Esophagus (tissue), 2 donors: ENCODE results near the gene VDR. TPM values are rescaled to one million over a fixed set of nuclear protein-coding genes. Genes with fewer than 3 reads are reported as not detected.

ENCODE experiments used
- H3K27ac ChIP-seq, 2 donors: one replicate each; pipeline ENCODE4 v1.5.1; 2013; ENCODE audit warnings: low read depth in 2 of 2, mild to moderate bottlenecking in 2 of 2, inconsistent platforms in 1 of 2, low read length in 1 of 2, moderate library complexity in 1 of 2
- H3K27me3 ChIP-seq, 2 donors: one replicate each; pipeline ENCODE4 v1.6.1; 2013; ENCODE audit warnings: low read length in 2 of 2, control low read depth in 1 of 2, mild to moderate bottlenecking in 1 of 2; ENCODE audit not compliant: insufficient read depth in 2 of 2, control insufficient read depth in 1 of 2
- H3K36me3 ChIP-seq, 2 donors: one replicate each; pipeline ENCODE4 v1.6.1; 2013; ENCODE audit warnings: low read length in 1 of 2; ENCODE audit not compliant: control insufficient read depth in 2 of 2, insufficient read depth in 2 of 2
- H3K4me1 ChIP-seq, 2 donors: one replicate each; pipeline ENCODE4 v1.6.1; 2013; ENCODE audit warnings: low read length in 1 of 2; ENCODE audit not compliant: control insufficient read depth in 2 of 2, insufficient read depth in 2 of 2
- H3K4me3 ChIP-seq, 2 donors: one replicate each; pipeline ENCODE4 v1.5.1; 2013; ENCODE audit warnings: low read length in 2 of 2, mild to moderate bottlenecking in 2 of 2, low read depth in 1 of 2, moderate library complexity in 1 of 2
- H3K9me3 ChIP-seq, 2 donors: one replicate each; pipeline ENCODE4 v1.6.1; 2013; ENCODE audit warnings: mild to moderate bottlenecking in 2 of 2, low read depth in 1 of 2, low read length in 1 of 2, moderate library complexity in 1 of 2; ENCODE audit not compliant: control insufficient read depth in 2 of 2, insufficient read depth in 1 of 2
- WGBS, 2 donors: extraction: QIAGEN DNeasy Blood & Tissue Kit; methylation state at CpG; one replicate each; pipeline ENCODE4 v1.1.7; 2013; 5-methylcytosine and 5-hydroxymethylcytosine counted together
- polyA plus RNA-seq, 2 donors: library from polyadenylated mRNA; stranded (reverse); fragments of 200-250 nt; gene quantifications; one replicate each; pipeline ENCODE4 v1.2.3, GENCODE V29; 2013
- donor health status: healthy with polysubstance abuse.
- donor health status: Bipolar disorder and iron deficiency.

VDR gene
- polyA plus RNA-seq, result 10 to 100 TPM in 1 of 2 donors, 1 to 10 TPM in 1; 8.8 to 10.8 TPM

GRCh38 chr12:47904713-47905709 is at the start of gene VDR:
Gene VDR, minus strand, starts transcription at chr12:47904994. Its CDS starts 25,881 bp downstream, at chr12:47879113.
- H3K4me3 ChIP-seq, result peak within 1 kb of the TSS; percentile 69 to 80
- no peaks in the 10 kb centered on the region for H3K9me3 ChIP-seq
- peaks cover 3 to 25% of the 10 kb centered on the region in 2 donors for H3K4me1 ChIP-seq
- peak within 1 kb of the TSS; percentile 88 to 95 for H3K27ac ChIP-seq
- no peaks in the 10 kb centered on the region for H3K27me3 ChIP-seq
- H3K36me3 ChIP-seq, result no peaks in the 10 kb centered on the region
- WGBS, 2 donors, result 0 to 1% methylated on average over 79 of the region's 79 CpGs

DNA sequence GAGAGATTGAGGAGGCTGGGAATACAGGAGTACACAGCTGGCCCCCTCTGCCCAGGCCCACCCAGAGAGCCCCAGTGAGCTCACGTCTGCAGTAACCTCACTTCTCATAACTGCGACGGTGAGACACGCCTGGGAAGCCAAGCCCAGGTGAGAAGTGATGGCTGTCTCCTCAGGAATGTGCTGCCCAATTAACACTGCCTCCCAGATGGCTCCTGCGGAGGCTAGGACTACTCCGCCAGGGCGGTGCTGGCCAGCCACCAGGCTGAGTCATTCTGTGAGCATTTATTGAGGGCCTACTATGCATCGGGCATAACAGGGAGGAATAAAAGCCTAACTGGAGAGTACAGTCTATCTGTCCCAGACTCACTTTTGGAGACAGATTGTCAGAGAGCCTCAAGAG is 49.3 kb upstream of the VDR start:
- 74 to 78% methylated on average over 8 of the region's 8 CpGs for WGBS, 2 donors
- H3K4me1 ChIP-seq, result peaks cover 5 to 8% of the 10 kb centered on the region in 2 donors
- no peak overlapping the region for H3K27ac ChIP-seq
- no peak overlapping the region for H3K4me3 ChIP-seq
- H3K27me3 ChIP-seq, result no peaks in the 10 kb centered on the region
- H3K9me3 ChIP-seq, result no peaks in the 10 kb centered on the region
- H3K36me3 ChIP-seq, result no peaks in the 10 kb centered on the region

DNA sequence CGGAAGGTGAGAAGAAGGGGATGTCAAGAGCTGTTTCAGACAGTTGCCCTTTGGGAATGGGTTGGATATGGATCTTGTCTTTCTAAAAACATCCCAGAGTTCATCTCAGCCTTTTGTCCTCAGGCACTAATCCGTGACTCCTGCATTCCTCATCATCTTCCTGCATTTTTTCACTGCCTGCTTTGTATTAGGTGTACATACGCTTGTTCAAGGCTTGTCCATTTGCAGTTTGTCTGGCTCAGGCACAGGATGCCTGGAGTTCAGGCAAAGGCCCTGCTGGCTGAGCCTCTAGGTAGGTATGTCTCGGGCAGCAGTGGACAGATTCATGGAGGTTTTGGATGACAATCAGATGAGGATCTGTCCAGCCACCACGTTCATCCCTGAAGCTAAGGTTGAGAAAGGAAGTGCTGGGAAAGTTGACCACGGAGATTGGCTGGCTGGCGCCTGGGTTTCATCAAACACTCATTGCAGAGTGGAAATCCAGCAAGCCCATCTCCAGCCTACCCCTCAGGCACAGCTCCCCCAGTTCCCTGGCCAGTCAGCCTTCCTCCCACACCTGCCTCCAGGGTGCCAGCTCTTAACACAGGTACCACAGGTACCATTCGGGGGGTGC is 46.2 kb upstream of the VDR start:
- H3K36me3 ChIP-seq, result no peaks in the 10 kb centered on the region
- 67 to 69% methylated on average over 8 of the region's 8 CpGs for WGBS, 2 donors
- no peak overlapping the region for H3K27ac ChIP-seq
- no peaks in the 10 kb centered on the region for H3K27me3 ChIP-seq
- no peaks in the 10 kb centered on the region for H3K9me3 ChIP-seq
- H3K4me3 ChIP-seq, result no peak overlapping the region
- H3K4me1 ChIP-seq, result peaks cover 7 to 10% of the 10 kb centered on the region in 2 donors

- Histone ChIP-seq H3K27me3 (no peaks in the 10 kb centered on the region), H3K27ac (peak overlapping the region in 1 of 2 donors; percentile 16), H3K9me3 (no peaks in the 10 kb centered on the region), H3K4me1 (peaks cover 10% of the 10 kb centered on the region in 2 donors), H3K36me3 (no peaks in the 10 kb centered on the region), H3K4me3 (no peak overlapping the region)
- 33 to 36% methylated on average over 32 of the region's 32 CpGs for WGBS, 2 donors
Observed at GRCh38 chr12:47949441-47950341, 44.9 kb upstream of the VDR start.

GRCh38 chr12:47947341-47947740 is 42.5 kb upstream of the VDR start:
- peaks cover 5 to 16% of the 10 kb centered on the region in 2 donors for H3K4me1 ChIP-seq
- 57 to 67% methylated on average over 12 of the region's 12 CpGs for WGBS, 2 donors
- H3K9me3 ChIP-seq, result no peaks in the 10 kb centered on the region

DNA sequence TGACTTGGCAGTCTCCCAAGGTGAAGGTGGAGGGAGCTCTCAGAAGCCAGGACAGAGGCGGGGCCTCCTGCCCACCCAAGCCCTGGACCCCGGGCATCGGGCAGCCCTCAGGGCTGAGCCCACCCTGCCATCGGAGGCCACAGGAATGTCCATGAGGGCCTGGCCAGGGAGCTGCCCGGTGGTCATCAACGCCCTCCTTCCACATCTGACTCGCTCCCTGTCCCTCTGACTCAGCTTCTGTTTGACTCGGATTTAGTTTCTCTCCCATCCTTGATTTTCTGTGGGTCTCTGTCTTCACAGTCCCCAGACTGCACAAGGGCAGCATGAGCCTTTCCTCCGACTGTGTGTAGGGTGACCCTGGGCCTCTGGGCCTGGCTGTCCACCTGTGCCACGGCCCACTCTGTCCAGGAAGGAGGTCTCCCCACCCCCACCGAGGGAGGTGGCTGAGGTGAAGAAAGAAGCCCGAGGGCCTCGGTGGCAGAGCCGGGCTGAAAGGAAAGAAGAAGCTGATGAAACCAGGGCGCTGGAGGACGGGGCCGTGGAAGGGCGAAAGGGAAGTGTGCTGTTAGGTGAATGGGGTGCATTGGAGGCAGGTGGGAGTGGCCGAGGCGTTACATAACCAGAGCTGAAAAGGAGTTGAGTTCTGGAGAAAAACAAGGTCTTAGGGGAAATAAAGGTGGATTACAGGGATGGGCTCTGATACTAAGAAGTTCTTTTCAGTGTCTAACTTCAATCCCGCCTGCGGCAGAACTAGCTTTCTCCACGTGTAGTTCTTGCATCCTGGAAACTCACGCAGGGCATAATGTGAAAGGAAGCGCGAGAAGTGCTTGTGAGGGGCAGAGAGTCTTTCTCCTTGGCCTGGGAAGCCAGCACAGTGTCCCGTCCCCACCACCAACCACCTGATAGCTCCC is 41.9 kb upstream of the VDR start:
- H3K4me1 ChIP-seq, result peaks cover 5 to 16% of the 10 kb centered on the region in 2 donors
- no peaks in the 10 kb centered on the region for H3K36me3 ChIP-seq
- H3K4me3 ChIP-seq, result no peak overlapping the region
- no peaks in the 10 kb centered on the region for H3K27me3 ChIP-seq
- no peaks in the 10 kb centered on the region for H3K9me3 ChIP-seq
- WGBS, 2 donors, result 49 to 64% methylated on average over 24 to 27 of the region's 27 CpGs
- no peak overlapping the region for H3K27ac ChIP-seq

More at GRCh38 chr12:47947341-47947740, 42.5 kb upstream of the VDR start:
- Histone ChIP-seq H3K27ac (no peak overlapping the region), H3K27me3 (no peaks in the 10 kb centered on the region), H3K36me3 (no peaks in the 10 kb centered on the region), H3K4me3 (no peak overlapping the region)

GRCh38 chr12:47945341-47945728 is 40.5 kb upstream of the VDR start:
- peaks cover 5 to 16% of the 10 kb centered on the region in 2 donors for H3K4me1 ChIP-seq
- no peak overlapping the region for H3K27ac ChIP-seq
- no peaks in the 10 kb centered on the region for H3K27me3 ChIP-seq
- H3K4me3 ChIP-seq, result no peak overlapping the region
- H3K9me3 ChIP-seq, result no peaks in the 10 kb centered on the region
- WGBS, 2 donors, result 35 to 40% methylated on average over 1 of the region's 1 CpG
- no peaks in the 10 kb centered on the region for H3K36me3 ChIP-seq

DNA sequence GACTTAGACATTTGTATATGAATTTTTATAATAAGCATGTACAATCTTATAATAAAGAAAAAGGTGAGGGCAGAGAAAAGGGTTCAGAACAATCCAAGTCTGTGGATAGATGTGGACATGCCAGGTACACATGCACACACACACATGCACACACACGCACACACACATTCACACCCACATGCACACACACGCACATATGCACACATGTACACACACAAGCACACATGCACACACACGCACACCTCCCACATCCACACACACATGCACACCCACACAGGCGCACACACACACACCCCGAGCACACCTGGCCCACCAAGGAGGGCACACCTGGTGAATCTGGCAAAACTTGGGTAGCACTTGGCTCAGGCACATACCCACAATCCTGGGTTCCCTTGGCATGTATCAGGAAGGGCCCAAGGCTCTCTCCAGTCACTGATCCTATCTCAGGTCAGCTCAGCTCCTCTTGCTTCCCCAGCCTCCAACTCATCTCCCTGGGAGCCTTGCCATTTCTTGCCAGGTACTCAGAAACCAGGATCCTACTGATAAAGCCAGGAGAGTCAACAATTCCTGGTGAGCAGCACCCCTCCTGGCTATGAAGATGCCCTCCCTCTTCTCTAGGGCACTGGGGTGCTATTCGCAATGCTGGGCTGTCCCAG is 40.0 kb upstream of the VDR start:
- H3K9me3 ChIP-seq, result no peaks in the 10 kb centered on the region
- no peak overlapping the region for H3K27ac ChIP-seq
- H3K4me1 ChIP-seq, result peaks cover 5 to 12% of the 10 kb centered on the region in 2 donors
- no peak overlapping the region for H3K4me3 ChIP-seq
- no peaks in the 10 kb centered on the region for H3K27me3 ChIP-seq
- WGBS, 2 donors, result 70 to 76% methylated on average over 6 of the region's 6 CpGs
- H3K36me3 ChIP-seq, result no peaks in the 10 kb centered on the region
